Measurements from ENCODE around the gene COX10. TPM values are rescaled to one million over a fixed set of nuclear protein-coding genes. Genes with fewer than 3 reads are reported as not detected.
"Not testable (repeated sequence)": the region's sequence is repeated elsewhere in the genome, so short reads cannot be mapped to it uniquely, and the experiment has no call there.

The COX10 gene
- total RNA-seq = 42.4 TPM

DNA sequence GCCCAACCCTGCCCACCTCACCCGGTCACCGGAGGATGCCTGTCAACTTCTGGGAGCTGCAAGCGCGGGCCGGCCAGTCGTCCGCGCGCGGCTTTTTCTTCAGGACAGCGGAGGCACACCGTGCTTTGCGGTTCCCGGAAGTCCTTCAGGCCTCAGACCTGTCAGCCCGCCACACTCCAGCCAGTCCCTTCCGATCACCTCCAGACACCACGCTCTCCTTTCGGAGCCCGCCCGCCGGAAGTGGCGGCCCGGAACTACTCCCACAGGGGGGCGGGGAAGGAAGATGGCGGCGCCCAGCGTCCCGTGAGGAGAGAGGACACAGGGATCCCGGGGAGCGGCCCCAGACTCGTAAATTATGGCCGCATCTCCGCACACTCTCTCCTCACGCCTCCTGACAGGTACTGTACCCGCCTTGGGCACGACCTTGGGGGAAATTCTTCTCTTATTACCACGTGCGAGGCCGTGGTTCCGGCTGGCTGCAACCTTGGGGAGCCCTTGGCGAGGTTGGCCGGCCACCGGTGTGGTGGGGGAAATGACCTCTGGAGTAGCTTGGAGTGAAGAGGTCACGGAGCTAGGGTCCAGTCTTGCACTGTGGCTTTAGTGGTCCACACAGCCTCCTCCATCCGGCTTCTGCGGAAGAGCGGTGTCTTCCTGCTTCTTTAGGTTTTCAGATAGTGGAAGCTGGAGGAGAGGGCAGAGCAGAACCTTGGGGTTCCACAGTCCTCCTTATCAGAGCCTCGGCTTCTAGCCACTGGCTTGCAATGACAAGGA is at the start of gene COX10:
Gene COX10, plus strand, starts transcription at position 254 of the 771 bp plus-strand sequence. Its CDS starts 102 bp downstream, at position 356.
- peak; percentile 94 for DNase-seq

DNA sequence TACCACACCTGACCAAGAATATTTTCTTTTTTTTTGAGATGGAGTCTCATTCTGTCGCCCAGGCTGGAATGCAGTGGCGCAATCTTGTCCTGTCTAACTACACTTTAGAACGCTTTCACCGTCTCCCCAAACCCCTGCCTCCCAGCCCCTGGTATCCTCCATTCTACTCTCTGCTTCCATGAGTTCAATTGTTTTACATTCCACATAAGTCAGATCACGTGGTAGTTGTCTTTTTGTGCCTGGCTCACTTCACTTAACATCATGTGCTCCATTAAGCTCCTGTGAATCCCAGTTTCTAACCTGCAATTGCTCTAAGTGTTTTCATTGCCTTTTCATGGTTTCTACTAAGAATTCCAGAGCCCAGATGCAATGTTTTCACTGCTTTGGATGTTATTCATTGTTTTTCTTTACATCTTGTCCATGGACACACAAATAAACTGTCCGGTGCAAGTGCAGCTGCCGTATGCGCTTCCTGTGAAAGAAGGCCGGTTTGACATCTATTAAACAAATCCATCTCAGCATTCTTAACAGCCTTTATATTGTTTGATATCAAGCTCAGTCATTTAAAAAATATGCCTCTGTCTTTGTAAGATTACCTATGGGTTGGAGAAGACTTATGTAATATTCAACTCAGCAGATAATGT is 47.5 kb upstream of the COX10 start:
- DNase-seq = not testable (repeated sequence)

DNA sequence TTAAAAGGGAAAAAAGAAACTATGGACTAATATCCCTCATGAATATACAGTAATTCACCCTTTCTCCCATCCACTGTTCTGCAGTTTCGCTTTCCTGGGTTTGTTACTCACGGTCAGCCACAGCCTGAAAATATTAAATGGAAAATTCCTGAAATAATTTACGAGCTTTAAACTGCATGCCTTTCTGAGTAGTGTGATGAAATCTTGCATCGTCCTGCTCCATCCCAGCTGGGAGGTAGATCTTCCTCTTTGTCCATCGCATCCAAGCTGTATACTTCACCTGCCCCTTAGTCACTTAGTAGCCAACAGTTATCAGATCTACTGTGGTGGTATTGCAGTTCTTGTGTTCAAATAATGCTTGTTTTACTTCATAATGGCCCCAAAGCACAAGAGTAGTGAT is 39.5 kb upstream of the COX10 start:
- not testable (repeated sequence) for DNase-seq

DNA sequence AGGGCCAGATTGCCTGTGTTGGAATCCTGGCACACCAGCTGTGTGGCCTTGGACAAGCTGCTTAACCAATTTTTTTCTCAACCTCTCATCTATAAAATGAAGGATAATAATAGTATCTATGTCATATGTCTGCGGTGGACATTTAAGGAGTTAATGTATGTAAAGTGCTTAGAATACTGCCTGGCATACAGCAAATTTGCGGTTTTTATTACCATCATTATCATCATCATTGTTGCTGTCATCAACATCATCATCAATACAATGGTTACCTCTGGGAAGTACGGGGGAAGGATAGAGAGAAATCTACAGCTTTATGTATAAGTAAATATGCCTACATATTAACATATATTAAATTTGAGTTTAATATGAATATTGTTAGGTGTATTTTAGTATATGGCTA is 37.1 kb upstream of the COX10 start:
- DNase-seq = no peak

DNA sequence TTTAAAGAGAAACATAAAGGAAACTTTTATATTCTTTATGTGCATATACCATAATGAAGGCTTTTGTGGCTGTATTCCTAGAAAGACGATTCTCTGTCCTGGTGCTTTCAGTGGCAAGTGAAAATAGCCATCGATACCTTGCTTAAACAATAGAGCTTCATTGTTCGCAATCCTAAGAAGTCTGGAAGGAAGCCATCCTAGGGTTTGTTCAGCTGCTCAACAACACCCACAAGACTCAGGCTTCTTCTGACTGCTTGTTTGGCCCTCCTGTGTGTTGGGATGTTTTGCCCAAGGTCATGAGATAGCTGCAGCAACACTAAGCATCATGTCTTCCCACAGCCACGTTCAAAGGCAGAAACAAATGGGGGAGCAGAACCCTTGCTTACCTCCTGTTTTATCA is 36.1 kb upstream of the COX10 start:
- no peak for DNase-seq

DNA sequence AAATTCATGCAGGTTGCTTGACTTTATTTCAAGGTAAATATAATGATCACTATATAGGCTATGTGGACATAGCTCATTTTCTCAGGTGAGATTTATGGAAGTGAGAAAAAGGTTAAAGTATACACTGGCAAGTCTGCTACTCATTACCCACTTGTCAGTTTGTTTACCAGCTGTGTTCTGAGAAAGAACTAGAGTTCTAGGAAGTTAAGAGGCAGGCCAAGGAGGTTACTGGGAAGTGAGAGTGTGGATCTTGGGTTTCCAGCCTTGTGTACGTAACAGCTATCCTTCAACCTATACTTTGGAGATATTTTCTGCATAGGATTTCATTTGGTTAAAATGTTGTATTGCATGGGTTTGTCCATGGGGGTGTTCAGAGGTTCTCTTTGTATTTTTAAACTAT is 31.9 kb upstream of the COX10 start:
- DNase-seq = no peak

DNA sequence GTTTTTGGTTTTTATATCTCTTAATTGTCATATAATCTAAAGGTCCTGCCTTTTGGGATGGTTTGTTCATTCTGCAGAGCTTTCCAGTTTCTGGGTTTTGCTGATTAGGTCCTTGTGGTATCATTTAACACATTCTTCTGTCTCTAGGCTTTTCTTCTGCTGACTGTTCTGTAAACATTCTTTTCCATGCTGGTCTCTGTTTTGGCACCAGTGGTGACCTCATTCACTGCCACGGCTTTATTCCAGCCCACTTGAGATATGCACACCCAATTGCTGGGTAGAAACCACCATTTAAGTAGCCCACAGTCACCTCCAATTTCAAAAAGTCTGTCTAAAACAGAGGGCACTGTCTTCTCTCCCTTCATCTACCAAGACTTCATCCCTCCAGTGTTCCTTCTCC is 31.1 kb upstream of the COX10 start:
- DNase-seq = no peak

DNA sequence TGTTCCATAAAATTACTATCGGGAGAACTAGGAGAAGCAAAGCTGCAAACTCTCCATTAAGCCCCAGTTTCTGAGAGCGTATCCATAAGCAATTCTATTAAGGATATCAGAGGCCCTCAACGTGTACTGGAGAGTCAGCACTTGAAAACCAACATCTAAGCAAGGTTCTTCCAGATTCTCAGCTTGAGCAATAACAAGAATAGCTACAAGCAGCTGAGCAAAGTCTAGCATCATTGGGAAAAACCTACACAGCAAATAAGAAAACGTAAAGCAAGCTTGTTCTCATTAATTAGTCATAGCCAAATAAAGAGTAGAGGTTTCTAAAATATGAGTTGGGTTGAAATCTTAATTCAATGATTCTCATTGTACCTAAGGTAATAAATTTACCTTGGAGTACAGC is 26.9 kb upstream of the COX10 start:
- DNase-seq = no peak

DNA sequence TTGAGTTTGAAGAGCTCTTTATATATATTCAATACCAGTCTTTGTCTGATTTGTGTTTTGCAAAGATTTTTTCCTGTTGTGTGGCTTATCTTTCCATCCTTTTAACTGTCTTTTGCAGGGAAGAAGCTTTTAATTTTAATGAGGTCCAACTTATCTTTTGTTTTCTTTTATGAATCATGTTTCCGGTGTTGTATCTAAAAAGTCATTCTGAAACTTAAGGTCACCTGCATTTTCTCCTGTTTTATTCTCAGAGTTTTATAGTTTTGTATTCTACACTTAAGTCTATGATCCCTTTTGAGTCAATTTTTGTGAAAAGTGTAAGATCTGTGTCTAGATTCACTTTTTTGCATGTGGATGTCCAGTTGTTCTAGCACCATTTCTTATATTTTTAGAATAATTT is 24.6 kb upstream of the COX10 start:
- no peak for DNase-seq

DNA sequence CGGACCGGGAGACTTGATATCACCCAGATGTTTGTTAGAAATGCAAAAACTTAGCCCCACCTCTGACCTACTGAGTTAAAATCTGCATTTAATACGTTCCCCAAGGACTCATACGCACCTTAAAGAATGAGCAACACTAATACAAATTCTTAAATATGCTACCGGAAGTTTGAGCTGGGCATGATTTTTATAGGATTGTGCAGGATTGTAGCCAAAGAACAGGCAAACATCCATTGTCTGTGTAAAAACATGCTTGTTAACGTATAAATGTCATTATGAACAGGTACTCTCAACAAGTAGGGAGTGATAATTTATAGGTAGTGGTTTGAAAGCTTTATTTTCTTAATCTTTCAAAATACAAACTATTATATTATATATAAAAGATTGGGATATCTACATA is 22.3 kb upstream of the COX10 start:
- no peak for DNase-seq

DNA sequence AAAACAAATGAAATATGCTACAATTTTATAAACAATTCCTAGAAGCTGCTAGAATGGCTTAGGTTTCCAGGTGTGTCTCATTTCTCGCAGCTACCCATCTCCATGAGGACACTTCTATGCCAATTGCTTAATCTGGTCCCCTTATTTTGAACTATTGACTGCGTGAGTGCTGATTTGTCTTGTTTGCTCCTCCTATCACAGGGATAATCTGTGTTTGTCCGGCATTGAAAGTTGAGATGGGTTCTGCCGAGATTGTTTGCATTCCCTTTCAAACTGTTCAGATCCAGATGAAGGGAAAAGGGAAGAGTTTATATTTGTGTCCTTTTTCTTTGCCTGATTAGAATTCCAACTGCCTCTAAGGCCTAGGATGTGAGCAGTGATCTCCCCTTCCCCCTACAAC is 21.7 kb upstream of the COX10 start:
- no peak for DNase-seq

DNA sequence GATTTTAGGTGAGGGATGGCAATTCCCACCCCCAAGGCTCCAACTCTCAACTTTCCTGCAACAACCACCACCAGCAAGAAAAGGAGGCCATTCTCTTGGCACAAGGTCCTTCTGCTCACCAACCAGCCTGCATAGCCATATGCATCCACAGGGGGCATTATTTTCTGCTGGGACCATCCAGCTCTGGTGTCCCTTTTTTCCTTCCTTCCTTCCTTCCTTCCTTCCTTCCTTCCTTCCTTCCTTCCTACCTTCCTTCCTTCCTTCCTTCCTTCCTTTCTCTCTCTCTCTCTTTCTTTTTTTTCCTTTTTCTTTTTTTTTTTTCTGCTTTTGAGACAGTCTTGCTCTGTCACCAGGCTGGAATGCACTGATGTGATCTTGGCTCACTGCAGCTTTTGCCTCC is 21.1 kb upstream of the COX10 start:
- DNase-seq = no peak

DNA sequence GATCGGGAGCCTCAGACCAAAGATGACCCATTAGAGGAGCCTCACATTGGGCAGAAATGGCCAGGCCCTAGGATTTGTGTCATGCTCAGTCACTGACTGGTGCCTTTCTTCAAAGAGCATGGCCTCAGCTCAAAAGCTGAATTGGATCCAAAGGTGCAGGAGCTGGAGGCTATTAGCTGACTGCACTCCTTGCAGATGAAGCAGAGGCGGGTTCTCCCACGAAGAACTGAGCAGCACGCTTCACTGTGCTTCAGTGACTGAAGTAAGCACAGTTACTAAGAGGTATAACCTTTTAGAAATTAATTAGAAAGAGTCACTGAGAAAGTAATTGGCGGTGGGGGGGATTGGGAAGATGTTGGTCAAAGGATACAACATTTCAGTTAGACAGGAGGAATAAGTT is 18.7 kb upstream of the COX10 start:
- no peak for DNase-seq

DNA sequence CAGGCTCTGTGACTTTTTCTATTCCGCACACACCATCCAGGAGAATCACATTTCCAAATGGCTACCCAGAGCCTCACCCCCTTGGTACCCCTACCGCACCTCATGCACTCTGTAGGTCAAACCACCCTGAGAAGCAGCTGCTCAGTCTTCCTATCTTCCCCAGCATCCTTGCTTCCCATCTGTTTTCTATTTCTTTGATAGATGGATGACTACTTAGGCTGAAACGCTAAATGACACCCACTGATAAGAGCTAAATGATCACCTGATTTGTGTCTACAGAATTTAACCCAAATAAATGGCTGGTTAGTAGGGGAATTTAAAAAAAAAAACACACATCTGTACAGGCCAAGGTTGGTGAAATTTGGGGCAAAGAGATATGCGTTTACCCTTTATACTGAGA is 17.6 kb upstream of the COX10 start:
- no peak for DNase-seq

DNA sequence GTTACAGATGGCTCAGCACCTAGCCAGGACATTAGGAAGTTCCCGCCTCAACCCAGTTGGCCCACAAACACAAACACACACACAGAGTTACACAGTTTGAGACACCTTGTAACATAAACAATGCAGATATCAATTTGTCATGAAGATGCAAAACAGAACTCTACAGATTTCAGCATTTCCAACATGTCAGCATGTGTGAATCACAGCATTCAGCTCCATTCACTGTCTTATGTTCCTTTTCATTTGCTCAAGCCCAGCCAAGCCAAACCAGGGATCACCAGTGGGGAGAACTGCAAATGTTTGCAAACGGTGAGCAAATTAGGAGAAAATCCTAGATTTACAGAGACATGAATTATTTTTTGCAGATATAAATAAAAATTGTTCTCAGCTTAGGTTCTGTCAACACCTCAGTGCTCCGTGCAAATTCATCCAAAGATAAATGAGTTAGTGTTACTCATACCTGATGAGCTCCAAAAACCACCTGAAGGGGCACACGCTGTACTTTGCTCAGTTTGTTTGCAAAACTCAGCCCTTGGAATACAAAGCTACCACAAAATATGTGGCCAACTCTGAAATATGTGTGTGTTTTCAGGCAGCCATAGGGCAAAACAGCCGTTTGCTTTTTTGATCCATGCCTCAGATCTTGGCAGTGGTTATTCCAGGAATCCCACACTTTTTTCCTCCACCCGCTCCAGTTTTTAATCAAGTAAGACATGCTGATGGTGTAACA is 16.3 kb upstream of the COX10 start:
- DNase-seq = peak; percentile 32

DNA sequence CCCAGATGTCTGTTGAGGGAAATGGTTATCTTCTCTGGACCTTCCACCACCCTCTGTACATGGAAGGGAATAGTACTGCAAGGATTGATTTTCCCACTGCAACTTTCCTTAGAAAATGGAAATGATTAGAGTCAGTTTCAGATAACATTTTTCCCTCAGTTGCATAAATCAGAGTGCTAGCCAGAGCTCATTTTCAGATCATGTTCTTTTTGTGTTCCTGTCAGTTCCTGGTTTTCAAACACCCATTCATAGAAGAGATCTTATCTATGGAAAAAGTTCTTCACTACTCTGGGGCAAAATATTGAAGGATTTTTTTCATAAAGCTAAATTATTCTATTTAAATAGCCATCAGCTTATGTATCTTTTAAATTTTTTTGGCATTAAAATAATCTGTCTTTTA is 11.7 kb upstream of the COX10 start:
- DNase-seq = no peak

DNA sequence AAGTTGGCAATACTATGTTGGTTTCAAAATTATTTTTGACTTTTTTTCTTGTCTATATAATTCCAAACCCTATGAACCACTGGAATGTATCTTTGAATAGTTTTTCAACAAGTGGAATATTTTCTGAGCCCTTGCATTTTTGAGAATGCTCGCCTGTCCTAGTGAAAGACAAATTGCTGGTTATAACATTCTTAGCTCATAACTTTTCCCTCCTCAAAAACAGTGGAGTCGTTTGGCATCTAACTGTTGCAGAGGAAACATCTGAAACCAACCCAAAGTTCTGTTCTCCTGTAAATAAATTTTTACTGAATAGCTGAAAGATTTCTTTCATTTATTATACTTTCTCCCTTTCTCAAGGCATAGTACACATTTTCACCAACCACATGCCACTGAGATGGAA is 11.3 kb upstream of the COX10 start:
- no peak for DNase-seq

DNA sequence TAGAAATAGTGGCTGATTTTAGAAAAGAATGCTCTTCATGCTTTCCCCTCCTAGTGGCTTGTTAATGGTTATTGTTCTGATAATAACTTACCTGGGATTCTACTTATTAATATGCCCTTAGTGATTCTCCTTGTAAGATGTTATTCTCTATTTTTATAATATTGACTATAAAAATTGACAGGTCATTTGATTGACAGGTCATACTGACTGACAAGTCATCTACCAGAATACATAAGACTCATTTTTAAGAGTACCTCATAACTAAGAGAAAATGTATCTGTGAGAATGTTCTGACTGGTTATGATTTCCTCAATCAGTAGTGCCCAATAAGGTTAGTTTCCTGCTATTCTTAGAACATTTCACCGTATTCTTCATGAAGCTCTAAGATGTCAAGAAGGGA is 8.6 kb upstream of the COX10 start:
- DNase-seq = no peak

DNA sequence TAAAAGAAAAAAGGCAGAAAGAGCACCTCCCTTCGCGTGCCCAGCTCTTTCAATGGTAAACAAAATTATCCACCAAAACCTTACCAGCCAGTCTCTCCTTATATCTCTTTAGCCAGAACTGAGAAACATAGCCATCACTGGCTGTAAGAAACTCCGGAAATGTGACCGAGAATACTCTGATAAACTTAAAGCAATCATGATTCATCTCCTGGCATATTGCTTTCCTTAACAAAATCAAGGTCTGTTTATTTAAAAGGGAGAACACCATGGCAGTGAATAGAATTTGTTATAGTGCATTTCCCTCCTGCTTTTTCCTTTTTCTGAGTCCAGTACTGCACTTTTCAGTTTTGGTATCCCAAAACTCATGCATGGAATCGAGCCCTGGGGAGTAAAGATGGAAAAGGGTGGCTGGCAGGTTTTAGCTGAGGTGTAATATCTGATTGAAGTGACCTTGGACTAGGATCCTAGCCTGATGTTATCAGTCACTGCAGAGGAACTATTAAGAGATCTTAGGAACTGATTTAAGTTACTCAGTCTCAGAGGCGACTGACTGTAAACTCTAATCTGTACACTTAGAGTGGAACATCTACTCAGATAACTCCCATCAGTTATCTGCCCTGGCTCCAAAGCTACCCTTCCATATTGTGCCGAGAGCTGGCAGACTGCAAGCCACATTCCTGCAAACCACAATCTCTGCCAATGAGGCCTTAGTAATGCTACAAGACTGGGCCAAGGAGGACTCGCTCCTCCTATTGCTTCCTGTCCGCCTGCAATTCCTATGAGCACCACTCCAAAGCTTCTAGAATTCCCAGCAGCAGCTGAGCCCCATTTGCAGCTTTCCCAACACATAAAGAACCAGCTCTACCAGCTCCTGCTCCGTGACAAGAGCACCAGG is 7.4 kb upstream of the COX10 start:
- peak; percentile 3 for DNase-seq

DNA sequence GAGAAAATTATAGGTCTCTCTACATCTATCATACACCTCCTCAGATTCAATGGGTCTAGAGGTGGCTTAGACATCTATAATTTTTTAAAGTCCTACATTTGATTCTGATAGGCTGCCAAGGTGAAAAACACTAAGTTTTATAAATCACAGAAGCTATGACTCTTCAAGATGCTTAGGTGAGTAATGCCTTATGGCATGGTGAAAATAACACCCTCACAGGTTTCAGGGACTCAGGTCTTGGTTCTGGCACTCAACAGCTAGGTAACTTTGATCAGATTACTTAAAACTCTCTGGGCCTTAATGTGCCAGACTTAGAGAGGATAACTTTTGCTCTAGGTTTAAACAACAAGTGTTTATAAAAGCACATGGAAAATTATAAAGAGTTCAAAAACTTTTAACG is 2.0 kb upstream of the COX10 start:
- no peak for DNase-seq

DNA sequence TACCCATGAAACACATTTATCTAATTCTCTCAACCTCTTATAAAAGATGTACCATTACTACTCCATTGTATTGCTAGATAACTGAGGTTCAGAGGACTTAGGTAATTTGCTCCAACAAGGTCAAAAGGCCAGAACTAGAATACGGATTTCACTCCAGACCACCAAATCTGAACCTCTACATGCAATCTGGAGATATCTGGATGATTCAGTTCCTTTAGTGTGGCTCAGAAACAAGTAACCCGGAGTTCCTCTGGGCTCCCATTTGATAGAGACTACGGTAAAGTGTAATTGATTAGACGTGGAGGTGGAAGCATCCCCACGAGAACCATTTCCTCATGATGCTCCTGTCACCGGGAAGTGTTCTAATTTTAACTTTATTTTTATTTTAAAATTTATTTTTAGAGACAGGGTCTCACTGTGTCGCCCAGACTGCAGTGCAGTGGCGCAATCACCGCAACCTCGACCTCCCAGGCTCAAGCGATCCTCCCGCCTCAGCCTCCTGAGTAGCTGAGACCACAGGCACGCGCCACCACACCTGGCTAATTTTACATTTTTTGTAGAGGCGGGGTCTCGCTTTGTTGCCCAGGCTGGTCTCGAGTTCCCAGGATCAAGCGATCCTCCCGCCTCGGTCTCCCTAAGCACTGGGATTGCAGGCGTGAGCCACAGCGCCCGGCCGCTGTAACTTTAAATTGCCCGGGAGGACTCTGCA is 608 bp upstream of the COX10 start:
- no peak for DNase-seq
